RKO (cell line): ENCODE measurements around the gene ADARB2.
"Not testable (repeated sequence)": the region's sequence is repeated elsewhere in the genome, so short reads cannot be mapped to it uniquely, and the experiment has no call there.

ENCODE experiments used
- DNase-seq: peaks from one replicate; pipeline ENCODE4 v3.0.0-alpha.2; 2016; ENCODE audit warnings: low spot score

Gene ADARB2

GRCh38 chr10:1169981-1170866 is 567.1 kb downstream of the ADARB2 start:
- no peak for DNase-seq

DNA sequence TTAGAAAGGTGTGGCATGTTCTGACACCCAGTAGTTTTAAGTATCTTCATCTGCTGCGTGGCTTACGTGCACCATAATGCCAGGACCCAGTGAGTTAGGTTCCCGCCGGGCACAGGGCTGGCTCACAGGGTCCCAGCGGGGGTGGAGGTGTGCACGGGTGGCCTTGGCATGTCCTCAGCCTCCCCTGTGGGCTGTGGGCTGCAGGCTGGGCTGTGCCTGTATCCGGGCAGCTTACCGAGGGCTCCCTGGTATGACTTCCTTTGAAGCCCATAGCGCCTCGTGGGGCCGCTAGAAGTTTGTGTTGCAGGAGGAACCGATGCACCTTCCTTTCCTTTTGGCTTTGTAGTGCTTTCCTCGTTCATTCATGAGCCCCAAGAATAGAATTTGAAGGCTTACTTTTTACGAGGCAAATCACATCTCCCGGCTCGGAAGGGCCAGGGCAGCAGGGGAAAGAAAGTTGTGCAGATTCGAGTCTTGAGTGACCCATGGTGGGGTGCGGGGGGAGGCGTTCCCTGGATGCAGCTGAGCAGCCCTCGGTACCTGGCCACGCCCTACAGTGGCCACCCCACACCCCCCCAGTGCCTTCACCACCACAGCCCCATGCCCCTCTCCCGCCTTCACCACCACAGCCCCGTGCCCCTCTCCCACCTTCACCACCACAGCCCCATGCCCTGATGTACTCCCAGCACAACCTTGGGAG is 568.0 kb downstream of the ADARB2 start:
- no peak for DNase-seq

DNA sequence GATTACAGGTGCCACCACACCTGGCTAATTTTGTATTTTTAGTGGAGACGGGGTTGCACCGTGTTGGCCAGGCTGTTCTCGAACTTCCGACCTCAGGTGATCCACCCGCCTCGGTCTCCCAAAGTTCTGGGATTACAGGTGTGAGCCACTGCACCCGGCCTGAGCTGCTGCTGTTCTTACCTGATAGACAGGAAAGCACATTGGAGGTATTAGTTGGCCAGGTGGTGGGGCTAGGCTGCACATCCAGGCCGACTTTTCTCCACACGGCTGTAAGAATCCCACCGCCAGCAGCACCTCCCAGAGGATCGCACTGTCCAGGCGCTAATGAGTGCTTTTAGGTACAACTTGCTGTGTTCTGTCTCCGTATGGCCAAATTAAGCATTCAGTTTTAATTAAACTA is 568.6 kb downstream of the ADARB2 start:
- no peak for DNase-seq

DNA sequence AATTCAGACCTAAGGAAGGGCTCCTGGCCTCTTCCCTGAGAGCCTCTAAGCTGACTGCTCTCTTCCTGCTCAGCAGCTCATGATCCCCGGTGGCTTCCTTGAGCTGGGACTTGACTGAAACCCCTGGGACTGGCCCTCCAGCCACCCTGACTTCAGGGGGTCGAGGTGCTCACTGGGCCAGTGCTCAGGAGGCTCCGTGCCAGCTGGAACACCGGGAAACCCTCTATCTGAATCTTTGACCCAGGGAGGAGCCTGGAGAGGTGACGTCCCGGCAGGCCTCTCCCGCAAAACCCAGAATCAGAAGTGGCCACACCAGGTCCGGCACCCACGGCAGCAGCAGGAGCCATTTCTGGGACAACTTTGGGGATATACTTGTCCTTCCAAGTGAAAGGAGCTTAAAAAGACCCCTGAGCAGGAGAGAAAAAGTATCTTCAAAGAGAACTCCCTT is 570.5 kb downstream of the ADARB2 start:
- DNase-seq, result no peak

GRCh38 chr10:1166101-1166827 is 571.1 kb downstream of the ADARB2 start:
- no peak for DNase-seq

- no peak for DNase-seq
Observed at GRCh38 chr10:1163831-1164230, 573.5 kb downstream of the ADARB2 start.

- no peak for DNase-seq
Observed at GRCh38 chr10:1163204-1163660, 574.1 kb downstream of the ADARB2 start.

DNA sequence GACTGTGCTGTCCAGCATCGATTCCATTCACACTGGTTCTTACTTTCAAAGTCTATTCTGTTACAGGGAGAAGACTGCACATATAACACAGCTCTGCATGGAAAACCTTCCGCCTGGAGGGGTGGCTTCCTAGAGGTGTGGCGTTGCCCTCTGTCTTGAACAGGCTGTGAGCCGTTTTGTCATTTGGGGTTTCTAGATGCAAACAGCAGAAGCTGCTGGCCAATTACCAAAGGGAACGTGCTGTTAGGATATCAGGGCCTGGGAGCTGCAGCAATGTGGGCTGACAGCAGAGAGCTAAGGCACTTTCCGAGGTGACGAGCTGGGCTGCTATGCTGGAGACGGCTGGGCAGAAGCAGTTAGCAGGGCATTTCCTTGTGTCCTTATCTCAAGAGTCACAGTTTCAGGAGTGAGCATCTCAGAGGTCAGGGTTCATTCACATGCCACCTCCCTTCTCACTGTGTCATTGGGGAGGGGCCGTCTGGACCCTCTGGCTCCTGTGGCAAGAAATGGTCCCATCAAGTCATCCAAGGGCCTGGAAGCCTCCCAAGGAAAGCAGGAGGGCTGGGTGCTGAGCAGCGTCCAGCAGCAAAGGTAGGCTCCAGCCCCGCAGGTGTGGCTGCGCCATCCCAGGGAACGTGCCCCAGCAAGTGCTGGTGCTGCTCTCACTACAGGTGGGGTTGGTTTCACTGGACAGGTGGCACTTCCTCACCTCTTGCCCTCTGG is 574.7 kb downstream of the ADARB2 start:
- no peak for DNase-seq

GRCh38 chr10:1161315-1161673 is 576.0 kb downstream of the ADARB2 start:
- not testable (repeated sequence) for DNase-seq

DNA sequence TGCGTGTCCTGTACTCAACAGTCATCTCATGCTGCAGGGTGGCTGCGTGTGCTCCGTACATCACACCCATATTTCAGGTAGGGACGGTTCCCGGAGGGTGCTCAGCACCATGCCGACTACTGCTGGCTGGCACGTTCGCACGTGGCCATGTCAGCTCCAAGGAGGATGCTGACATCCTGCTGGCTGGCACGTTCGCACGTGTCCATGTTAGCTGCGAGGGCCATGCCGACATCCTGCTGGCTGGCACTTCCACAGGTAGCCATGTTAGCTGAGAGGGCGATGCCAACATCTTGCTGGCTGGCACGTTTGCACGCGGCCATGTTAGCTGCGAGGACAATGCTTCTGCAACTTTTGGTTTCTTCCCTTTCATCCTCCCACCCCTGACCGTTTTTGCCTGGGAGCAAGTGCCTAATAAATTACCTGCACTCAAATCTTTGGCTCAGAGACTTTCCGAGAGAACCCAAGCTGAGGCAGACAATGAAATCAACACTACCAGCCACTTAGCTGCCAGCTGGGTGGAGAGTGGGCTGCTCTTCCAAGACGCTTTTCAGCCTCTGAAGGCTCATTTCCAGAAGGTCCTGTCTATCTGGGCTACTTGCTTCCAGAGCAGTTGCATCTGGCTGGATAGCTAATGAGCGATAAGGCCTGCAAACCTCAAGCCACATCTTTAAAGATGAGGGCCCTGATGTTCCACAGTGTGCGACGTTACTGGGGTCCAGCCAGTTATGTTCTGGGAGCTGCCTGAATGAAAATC is 576.6 kb downstream of the ADARB2 start:
- DNase-seq, result no peak

DNA sequence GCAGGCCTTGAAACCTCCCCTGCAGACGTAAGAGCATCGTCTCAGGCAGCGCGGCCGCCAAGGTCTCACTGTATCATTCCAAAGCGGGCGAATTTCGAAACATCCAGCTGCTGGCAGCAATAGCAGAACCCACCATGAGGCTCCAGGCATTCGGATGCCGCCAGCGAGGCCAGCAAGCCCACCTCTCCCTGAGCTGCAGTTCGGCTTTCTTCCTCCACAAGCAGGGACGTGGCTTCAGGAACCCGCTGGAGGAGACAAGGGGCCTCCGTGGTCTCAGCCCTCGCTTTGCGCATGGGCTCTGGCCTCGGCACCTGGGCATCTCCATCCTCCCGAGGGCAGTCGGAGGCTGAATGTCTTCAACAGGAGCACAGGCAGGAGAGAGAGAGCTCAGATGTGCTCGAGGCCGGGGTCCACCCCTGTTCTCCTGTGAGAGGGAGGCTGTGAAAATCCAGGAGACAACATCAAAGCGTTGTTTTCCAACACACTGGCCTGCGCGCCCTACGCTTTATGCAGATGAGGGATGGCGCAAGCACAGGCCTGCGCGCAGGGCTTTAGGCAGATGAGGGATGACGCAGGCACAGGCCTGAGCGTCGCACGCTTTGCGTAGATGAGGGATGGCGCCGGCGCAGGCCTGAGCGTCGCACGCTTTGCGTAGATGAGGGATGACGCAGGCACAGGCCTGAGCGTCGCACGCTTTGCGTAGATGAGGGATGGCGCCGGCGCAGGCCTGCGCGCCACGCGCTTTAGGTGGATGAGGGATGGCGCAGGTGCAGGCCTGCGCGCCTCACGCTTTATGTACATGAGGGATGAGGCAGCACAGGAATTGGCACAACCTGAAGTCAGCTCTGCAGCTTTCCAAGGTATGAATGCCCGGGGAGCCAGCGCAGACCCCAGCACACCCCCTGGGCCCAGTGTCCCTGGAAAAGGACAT is 577.9 kb downstream of the ADARB2 start:
- DNase-seq, result no peak

- DNase-seq, result not testable (repeated sequence)
Observed at GRCh38 chr10:1158536-1158935, 578.8 kb downstream of the ADARB2 start.

- DNase-seq, result no peak
Observed at GRCh38 chr10:1158066-1158465, 579.3 kb downstream of the ADARB2 start.

DNA sequence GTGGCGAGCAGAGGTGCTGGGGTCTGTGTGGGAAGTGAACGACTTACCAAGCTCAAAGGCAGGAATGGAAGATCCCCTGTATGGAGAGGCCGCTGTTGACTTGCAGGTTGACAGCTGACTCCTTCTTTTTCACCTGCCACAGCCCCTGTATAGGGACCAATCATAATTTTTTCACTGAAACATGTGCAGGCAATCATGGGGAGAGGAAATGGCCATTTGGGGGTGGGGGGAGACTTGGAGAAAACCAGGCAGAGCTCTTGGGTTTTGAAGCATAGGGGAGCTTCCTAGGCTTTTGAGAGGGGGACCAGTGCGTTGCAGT is 579.8 kb downstream of the ADARB2 start:
- DNase-seq, result no peak

DNA sequence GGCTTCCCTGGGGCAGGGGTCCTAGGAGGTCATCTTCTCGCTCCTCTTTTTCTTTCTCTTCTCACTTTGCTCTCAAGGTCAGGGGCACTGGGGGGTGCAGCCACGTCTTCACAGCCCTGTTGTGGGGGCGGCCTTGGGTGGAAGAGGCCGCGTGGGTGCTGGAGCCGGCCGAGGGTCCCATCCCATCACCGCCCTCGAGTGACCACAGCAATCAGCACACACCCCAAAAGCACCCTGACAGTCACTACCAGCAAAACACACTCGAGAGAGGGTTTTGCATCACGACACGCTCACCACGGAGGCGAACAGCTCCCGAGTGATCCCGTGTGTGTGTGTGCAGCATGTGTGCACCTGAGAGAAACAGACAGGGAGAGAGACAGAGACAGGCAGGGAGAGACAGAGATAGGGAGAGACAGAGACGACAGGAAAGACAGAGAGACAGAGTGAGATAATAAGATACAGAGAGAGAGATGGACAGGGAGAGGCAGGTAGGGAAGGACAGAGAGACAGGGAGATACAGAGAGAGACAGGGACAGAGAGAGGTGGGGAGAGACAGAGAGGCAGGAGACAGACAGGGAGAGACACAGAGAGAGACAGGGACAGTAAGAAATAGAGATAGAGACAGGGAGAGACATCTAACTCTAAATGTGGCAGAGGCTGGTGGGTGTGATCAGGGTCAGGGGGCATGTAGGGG is 580.3 kb downstream of the ADARB2 start:
- no peak for DNase-seq

GRCh38 chr10:1156616-1156886 is 580.8 kb downstream of the ADARB2 start:
- DNase-seq, result no peak

DNA sequence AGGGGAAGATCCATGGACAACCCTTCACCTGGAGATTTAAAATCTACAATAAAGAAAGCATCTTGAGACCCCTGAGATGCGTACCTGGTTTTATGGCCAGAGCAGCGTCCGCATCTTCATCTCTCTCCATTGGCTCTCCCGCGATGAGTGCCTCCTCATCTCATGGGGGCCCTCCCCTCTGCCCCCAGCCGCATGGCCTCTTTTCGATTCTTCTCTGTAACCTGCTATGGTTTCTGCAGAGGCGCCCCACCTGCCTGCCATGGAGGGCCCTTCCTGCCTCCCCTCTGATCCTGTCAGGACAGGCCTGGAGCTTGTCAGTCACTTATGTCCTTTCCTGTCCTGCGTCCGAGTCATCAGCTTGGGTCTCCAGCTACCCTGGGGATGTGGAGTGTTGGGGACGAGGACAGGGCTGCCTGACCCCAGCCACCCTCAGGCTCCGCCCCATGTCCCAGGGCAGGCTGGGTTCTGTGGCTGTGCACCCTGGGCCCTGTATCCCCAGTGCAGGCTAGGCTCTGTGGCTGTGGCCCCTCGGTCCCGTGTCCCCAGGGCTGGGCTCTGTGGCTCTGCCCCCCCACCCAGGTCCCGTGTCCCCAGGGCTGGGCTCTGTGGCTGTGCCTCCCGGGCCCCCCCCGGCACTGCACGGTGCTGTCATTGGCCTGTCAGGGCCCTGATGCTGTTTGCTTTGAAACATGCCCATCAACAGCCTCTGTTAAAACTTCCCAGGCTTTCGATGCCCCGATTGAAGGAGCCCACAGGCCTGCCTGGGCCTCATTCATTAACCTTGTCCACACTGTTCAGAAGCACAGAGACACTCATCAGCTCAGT is 581.3 kb downstream of the ADARB2 start:
- no peak for DNase-seq

DNA sequence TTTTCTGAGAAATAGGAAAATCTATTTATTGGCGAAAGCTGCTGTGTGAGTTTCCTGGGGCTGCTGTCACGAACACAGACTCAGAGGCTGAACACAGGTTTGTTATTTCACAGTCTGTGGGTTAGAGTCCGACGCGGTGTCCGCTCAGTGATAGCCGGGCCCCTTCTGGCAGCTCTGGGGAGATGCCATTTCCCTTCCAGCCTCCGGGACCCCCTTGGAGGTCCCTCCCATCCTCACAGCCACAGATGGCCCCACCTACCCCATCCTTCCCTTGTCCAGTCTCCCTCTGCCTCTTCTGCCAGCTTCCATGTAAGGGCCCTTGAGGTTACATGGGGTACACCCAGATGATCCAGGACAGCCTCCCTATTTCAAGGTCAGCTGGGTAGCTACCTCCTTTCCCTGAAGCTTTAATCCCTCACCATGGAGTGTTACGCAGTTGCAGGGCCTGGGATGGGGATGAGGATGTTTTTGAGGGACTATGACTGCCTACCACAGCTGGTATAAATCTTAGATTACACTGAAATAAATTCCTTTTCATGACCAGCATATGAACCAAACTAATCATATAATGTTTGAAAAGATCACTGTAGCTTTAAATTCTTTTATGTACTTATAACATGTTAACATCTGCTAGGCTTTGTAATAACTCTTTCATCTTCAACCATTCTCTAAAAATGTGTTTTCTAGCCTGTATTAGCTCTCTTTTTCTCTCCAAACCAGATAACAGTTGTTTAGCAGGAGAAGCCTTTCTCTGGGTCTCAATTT is 582.6 kb downstream of the ADARB2 start:
- no peak for DNase-seq
